EL (cell line): ENCODE data around the gene ICA1.

ENCODE experiments used
- DNase-seq: peaks from one replicate; pipeline ENCODE4 v3.0.0-alpha.2; 2016

Gene ICA1

GRCh38 chr7:8197994-8198698, 63.8 kb downstream of the ICA1 start:
- DNase-seq = no peak

- no peak for DNase-seq
Measured at GRCh38 chr7:8192897-8193296, 69.1 kb downstream of the ICA1 start.

GRCh38 chr7:8190119-8190895, 71.7 kb downstream of the ICA1 start:
- peak; percentile 51 for DNase-seq

GRCh38 chr7:8189625-8190024, 72.3 kb downstream of the ICA1 start:
- no peak for DNase-seq

GRCh38 chr7:8185926-8186683, 75.9 kb downstream of the ICA1 start:
- DNase-seq = no peak

- no peak for DNase-seq
Measured at GRCh38 chr7:8184221-8184620, 77.7 kb downstream of the ICA1 start.

GRCh38 chr7:8179486-8179885, 82.5 kb downstream of the ICA1 start:
- DNase-seq = no peak

GRCh38 chr7:8178353-8178752, 83.6 kb downstream of the ICA1 start:
- DNase-seq = no peak

GRCh38 chr7:8177109-8177933, 84.6 kb downstream of the ICA1 start:
- no peak for DNase-seq

- no peak for DNase-seq
Measured at GRCh38 chr7:8176370-8177081, 85.4 kb downstream of the ICA1 start.

- no peak for DNase-seq
Measured at GRCh38 chr7:8175929-8176369, 86.0 kb downstream of the ICA1 start.

GRCh38 chr7:8172372-8173354, 89.3 kb downstream of the ICA1 start:
- DNase-seq = no peak

GRCh38 chr7:8169171-8169570, 92.8 kb downstream of the ICA1 start:
- DNase-seq = no peak

- DNase-seq = no peak
Measured at GRCh38 chr7:8168336-8168735, 93.6 kb downstream of the ICA1 start.

- no peak for DNase-seq
Measured at GRCh38 chr7:8165150-8165549, 96.8 kb downstream of the ICA1 start.

GRCh38 chr7:8162181-8162580, 99.8 kb downstream of the ICA1 start:
- DNase-seq = no peak

- DNase-seq = no peak
Measured at GRCh38 chr7:8161364-8161828, 100.6 kb downstream of the ICA1 start.

GRCh38 chr7:8160779-8161345, 101.1 kb downstream of the ICA1 start:
- DNase-seq = peak; percentile 1

GRCh38 chr7:8160250-8160649, 101.7 kb downstream of the ICA1 start:
- no peak for DNase-seq

- no peak for DNase-seq
Measured at GRCh38 chr7:8159595-8159994, 102.4 kb downstream of the ICA1 start.
